DMS53 (cell line): Measurements from ENCODE around the gene MRPL9.
"Not testable (repeated sequence)": the region's sequence is repeated elsewhere in the genome, so short reads cannot be mapped to it uniquely, and the experiment has no call there.

Source experiments
- DNase-seq: peaks from one replicate; lab custom pipeline; 2025; lab: John Stamatoyannopoulos, UW

MRPL9 gene

DNA sequence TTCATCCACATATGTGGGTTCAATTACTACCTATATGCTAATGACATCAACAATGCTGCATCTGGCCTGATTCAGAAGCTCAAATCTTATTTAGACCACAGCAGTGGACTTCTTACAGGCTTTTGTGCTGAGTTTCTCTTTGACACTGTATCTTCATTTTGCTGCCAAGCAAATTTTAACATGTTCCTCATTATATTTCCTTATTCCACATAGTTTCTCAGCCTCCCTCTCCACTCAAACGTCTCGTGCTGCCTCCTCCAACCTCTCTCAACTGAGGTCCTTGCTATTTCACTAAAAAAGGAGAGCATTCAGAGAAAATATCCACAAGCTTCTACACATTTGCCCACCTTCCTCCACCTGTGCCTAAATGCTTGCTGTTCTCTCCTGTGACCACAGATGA lies 20.5 kb upstream of the MRPL9 start:
- no peak for DNase-seq

DNA sequence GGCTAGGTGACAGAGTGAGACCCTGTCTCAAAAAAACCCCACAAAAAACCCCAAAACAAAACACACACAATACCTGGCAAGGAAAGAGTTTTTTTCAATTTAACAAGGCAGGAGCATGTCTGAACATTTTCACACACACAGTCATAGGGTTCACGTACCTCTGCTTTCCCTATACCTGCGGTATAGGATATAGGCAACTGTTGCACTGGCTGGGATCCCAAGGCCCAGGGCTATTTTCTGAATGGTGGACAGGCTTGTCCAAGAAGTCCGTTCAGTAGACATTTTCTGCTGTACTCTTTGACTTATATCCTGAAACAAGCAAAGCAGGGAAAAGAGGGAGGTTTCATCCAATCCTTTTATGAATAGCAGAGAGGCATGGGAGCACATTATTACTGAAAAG lies 19.4 kb upstream of the MRPL9 start:
- DNase-seq: no peak

DNA sequence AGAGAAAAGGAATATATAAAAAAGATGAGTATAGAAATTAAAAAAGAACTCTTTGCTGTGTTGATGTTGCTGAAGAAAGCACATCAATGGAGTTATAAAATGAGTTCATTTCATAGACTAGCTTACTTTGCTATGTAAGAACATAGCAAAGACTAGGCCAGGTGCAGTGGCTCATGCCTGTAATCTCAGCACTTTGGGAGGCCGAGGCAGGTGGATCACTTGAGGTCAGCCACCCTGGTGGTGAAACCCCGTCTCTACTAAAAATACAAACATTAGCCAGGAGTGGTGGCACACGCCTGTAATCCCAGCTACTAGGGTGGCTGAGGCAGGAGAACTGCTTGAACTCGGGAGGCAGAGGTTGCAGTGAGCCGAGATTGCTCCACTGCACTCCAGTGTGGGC lies 18.7 kb upstream of the MRPL9 start:
- DNase-seq: not testable (repeated sequence)

DNA sequence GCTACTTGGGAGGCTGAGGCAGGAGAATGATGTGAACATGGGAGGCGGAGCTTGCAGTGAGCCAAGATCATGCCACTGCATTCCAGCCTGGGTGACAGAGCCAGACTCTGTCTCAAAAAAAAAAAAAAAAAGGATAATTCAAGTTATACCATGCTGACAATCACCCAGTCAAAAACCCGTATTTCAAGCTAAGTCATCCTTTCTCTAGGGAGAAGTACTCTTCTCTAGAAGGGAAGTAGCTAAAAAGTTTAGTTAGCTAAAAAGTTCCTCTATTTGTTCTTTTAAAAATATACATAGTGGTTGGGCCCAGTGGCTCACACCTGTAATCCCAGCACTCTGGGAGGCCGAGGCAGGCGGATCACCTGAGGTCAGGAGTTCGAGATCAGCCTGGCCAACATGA lies 17.4 kb upstream of the MRPL9 start:
- DNase-seq: not testable (repeated sequence)

DNA sequence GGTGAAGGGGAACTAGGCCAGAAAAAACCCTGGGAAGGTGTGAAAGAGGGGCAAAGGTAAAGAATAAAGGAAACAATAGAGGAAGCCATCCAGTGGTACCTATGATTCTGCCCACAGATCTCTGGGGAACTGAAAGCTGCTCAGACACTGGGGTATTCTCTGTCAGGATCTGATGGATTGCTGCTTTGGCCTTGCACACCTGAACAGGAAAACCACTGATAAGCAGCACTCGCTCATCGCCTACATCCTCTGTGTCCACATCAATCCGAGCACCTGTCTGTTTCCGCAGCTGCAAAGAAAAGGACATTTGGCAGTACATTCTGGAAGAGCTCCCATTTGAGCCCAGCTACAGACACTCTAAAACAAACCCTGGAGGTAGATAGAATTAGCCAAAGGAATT lies 16.6 kb upstream of the MRPL9 start:
- no peak for DNase-seq

DNA sequence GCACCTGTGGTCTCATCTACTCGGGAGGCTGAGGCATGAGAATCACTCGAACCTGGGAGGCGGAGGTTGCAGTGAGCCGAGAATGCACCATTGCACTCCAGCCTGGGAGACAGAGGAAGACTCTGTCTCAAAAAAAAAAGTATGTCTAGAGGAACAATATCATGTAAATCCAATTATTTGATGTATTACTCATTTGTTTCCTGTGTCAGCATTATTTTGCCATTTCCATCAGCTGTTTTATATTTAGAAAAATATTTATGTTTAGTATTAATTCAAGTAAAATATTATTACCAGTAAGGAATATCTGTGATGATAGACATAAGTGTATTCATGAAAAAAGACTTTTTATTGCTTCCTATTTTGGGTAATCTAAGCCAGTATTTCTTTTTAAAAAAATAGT lies 14.0 kb upstream of the MRPL9 start:
- DNase-seq: no peak

DNA sequence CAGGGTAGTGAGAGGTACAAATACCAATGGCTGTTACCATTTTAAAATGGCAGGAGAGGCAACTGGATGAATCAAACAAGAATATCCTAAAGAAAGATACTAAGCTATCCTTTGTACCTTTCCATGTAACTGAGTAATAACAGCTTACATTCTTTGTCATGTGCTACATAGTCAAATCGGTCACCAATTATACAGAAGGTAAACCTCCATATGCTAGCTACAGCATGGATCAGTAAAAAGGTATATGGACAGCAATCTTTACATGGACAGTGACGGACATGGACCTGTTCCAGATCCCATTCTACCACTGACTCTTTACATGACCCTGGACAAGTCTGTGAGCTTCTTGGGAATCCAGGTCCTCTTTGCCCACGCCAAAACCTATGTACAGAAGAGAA lies 13.4 kb upstream of the MRPL9 start:
- DNase-seq: no peak

DNA sequence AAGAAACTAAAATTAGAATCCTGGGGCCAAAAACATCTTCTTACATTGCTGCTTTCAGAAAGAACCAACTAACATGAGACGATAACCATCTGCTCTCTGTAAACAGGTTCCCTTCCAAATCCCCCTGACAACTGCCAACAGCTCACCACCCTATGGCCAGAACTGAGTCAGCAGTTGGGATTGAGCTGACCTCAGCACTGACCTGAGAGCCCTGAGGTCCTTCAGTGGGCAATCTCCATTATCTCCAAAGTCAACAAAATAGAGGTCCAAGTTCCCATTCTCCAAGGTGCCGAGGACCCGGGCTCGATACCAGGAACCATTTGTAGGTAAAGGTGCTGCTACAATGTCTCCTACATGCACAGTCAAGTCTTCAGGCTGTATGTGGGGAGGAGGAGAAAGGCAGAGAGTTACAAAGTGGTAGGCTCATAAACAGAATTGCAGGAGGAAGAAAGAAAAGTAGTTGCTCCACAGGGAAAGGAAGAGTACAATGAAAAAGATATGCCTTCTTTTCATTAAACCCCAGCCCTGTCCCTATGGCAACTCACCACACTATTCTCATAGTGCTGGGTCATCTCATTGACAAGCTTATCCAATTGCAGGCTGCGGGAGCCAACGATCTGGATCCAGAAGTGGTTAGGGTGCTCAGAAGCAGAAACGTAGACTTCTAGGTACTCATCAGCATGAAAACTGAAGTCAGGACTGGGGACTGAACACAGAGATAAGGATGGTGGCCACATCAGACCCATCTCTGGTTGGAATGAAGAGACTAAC lies 12.8 kb upstream of the MRPL9 start:
- DNase-seq: no peak

DNA sequence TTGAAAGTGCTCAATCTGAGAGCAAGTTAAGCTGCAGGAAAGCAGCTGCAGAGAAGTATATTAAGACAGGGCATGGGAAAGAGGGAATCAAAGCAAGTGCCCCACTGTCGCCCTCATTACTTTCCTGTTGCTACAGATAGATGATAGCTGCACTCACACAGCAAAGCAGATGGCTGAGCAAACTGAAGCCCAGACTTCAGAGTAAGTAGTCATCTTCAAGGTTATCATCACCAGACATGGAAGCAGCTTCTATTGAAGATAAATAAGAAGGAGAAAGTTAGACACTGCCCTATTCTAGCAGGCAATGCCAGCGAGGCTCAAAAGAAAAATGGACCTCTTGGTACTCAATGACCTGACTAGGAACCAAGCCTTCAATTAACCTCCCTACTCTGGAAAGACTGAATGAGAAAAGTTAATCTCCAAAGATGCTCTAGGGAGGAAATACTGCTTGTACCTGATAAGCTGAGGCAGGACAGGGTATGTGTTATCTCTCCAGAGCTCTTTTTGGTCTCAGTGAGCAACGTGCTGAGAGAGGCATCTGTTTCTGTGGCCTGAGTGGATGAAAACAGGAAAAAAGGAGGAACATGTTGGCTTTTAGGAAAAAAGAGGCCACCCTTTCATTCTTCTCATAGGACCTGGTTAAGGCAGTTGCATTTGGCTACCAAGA lies 11.1 kb upstream of the MRPL9 start:
- DNase-seq: no peak

DNA sequence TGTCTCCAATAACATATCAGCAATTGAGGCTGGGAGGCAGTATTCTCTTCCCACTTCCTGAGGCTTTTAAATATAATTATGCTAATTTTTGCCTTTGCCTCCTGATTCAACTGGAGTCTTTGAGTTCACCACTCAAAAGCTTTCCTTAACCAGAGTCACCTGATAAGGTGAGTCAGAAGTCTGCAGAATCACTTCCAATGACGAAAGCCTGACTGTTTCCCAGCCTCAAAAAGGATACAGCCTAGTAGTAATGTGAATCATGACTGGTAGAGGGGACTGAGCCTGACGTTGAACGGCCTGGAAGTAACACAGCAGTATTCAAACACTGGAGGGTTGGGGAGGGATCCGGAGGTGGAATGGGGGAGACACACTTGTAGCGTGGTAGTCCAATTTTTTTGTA lies 10.4 kb upstream of the MRPL9 start:
- no peak for DNase-seq

DNA sequence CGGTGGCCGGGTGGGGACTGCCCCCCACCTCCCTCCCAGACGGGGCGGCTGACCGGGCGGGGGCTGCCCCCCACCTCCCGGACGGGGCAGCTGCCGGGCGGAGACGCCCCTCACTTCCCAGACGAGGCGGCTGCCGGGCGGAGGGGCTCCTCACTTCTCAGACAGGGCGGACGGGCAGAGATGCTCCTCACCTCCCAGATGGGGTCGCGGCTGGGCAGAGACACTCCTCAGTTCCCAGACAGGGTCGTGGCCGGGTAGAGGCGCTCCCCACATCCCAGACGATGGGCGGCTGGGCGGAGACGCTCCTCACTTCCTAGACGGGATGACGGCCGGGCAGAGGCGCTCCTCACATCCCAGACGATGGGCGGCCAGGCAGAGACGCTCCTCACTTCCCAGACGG lies 6.0 kb upstream of the MRPL9 start:
- peak; percentile 8 for DNase-seq

DNA sequence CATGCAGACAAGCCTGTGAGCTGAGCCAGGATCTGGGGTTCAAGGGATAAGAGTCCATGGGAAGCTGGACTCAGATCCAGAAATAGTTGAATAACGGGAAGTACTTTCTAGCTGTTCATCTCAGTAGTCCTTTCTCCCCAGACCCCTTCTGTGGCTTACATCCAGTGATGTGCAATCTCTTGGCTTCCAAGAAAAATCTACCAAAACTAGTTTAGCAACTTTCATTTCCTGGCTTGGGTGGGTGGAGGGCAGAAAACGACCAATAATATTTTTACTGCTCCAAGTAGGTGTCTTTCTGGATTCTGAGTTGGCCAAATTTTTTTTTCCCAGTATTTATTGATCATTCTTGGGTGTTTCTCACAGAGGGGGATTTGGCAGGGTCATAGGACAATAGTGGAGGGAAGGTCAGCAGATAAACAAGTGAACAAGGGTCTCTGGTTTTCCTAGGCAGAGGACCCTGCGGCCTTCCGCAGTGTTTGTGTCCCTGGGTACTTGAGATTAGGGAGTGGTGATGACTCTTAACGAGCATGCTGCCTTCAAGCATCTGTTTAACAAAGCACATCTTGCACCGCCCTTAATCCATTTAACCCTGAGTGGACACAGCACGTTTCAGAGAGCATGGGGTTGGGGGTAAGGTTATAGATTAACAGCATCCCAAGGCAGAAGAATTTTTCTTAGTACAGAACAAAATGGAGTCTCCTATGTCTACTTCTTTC lies 5.2 kb upstream of the MRPL9 start:
- peak; percentile 45 for DNase-seq

DNA sequence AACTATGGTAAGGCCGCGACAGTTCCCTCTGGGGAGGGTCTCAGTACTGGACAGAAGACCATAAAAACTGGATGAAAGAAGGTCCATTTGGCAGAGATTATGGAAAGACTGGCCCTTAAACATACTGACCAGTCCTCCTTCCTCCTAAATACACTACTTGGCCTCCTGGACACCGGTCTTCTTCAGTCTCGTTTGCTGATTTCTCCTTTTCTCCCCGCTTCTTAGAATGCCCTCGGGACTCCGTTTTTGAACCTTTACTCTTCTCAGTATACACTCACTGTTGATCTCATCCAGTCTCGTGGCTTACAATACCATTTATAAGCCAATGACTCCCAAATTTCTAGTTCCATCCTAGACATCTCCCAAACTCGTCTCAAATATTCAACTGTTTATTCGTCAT lies 694 bp upstream of the MRPL9 start:
- peak; percentile 32 for DNase-seq

DNA sequence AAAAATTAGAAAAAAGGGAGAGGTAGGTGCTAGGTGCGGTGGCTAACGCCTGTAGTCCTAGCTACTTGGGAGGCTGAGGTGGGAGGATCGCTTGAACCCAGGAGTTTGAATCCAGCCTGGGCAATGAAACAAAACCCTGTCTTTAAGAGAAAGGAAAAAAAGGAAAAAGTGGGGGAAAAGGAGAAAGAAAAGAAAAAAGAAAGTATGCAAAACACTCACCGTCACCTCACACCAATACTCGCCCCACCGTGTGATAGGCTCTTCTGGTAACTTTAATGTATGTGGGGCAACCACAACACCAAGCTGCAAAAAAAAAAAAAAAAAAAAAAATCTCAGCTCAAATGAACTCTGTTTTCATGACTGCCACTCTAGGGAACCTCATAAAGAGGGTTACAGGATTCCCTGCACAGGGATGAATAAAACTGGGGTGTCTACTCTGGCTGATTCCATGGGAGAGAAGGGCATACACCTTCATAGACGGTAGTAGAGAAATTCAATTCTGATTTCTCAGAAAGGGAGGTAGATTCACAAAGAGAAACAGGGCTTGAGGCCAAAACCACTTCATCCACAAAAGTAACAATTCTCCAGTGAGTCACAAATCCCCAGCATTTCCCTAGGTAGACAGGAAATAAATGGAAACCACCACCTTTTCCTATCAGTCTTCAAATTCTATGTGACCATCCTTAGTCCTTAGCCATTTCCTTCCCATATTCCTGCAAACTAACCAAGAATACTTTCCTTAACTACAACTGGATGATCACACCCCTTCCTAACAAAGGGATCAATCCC lies 2.5 kb downstream of the MRPL9 start:
- no peak for DNase-seq

DNA sequence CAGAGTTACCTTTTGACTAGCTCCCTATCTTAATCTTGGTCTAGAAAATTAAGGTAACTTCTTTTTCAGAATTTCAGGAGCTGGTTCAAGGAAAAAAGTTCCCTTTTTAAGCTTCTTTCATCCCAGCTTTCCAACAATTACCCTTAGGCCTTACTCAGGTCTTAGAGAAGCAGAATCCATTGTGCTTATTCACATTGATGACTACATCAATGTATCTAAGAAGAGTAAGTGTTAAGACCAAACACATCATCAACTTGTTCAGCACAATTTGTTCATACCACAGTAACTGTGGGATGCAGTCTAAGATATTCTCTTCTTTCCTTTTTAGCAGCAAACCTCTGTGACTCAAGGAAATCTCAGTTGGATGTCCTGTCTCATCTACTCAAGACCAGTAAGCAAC lies 4.1 kb downstream of the MRPL9 start:
- DNase-seq: no peak

DNA sequence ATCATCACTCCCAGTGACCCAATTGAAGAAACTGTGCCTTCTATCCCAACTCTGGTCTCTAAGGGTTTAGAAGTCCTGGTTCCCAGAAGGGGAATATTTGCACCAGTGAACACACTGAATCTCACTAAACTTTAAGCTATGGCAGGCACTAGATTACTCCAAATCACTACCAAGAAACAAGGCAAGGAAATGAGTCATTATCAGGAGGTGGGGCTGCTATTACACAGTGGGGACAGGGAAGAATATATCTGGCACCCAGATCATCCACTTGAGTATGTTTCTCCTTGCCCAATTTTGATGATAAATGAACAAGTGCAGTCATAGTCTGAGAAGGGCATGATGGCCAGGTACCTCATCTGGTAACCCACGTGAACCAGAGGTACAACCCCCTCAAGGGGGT lies 7.0 kb downstream of the MRPL9 start:
- DNase-seq: no peak

DNA sequence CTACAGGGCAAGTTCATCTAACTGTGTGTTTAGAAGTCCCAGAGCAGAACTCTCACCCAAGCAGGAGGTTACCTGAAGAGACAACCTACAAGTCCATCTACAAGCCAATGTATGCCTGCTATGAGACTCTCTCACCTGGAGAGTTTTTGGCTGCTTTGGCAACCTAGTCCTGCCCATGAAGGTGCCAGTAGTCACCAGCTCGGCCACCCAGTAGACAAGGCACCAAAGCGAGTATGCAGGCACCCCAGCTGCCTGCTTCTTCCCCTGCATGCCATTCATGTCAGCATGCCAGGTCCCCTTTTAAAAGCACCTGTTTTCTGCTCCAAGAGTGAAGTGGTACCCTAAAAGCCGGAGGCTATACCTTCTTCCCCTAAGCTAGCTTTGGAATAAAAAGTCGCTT lies 21.8 kb downstream of the MRPL9 start:
- no peak for DNase-seq

DNA sequence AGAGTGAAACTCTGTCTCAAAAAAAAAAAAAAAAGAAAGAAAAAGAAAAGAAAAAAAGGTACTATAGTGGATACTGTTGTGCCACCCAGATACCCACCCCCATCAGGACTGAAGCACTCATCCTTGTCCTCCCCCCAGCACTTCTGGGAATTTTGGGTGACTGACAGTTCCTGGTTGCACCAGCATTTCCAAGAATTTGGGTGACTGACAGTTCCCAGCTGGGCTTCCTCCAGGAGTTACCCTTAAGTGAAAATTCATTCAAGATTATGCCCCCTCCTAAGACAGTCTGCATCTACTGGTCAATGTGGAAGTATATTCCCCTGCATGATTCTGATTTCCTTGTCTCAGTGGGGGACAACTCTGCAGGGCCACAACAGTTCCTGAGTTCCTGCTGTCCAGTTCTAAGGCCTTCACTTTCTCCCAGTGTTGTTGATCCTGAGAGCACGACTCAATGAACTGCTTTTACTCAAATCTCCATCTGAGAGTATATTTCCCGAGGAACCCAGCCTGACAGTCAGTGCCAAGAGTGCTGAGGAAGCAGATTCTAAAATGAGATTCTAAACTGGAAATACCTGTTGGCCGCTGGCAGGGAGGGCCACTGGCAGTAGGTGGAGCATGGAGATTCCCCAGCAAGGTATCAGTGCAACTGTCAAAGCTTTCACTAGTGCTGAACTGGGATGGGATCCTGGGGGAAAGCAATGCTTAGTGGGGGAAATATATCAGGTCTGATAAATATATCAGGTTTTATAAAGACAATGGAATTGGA lies 23.5 kb downstream of the MRPL9 start:
- DNase-seq: peak; percentile 82

DNA sequence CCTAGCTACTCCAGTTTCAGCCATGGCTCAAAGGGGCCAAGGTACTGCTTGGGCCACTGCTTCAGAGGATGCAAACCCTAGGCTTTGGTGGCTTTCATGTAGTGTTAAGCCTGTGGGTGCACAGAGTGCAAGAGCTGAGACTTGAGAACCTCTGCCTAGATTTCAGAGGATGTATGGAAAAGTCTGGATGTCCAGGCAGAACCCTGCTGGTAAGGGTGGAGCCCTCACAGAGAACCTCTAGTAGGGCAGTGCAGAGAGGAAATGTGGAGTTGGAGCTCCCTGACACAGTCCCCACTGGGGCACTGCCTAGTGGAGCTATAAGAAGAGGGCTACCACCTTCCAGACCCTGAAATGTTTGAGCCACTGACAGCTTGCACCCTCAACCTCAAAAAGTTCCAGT lies 25.8 kb downstream of the MRPL9 start:
- DNase-seq: peak; percentile 39

DNA sequence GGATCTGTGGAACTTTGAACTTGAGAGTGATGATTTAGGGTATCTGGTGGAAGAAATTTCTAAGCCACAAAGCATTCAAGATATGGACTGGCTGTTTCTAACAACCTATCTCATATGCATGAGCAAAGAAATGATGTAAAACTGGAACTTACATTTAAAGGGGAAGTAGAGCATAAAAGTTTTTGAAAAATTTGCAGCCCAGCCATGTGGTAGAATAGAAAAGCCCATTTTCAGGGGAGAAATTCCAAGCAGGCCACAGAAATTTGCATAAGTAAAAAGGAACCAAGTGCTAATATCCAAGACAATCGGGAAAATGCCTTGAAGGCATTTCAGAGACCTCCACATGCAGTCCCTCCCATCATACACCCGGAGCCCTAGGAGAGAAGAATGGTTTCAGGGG lies 26.3 kb downstream of the MRPL9 start:
- DNase-seq: no peak

DNA sequence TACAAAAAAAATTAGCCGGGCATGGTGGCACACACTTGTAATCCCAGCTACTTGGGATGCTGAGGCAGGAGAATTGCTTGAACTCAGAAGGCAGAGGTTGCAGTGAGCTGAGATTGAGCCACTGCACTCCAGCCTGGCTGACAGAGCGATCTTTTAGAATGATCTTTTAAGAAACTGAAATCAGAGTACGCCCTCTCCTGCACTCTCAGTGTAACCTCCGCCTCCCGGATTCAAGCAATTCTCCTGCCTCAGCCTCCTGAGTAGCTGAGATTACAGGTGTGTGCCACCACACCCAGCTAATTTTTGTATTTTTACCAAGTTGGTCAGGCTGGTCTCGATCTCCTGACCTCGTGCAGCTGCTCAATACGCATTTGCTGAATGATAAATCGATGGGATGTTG lies 29.3 kb downstream of the MRPL9 start:
- not testable (repeated sequence) for DNase-seq

DNA sequence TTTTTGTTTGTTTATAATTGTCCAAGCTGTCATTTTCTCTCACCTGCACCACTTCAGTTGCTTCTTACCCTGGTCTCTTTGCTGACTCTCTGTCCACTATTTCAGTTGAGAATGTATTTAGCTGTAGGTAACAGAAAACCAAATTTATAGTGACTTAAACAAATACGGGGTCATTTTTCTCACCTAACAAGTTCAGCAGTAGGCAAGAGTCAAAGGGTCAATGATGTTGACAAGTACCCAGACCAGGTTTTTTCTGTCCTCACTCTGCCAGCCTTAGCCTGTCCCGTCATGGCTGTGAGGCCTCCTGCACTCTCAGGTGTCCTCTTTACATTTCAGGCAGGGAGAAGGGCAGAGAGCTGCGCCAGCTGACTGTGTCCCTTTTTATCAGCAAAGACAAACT lies 30.2 kb downstream of the MRPL9 start:
- DNase-seq: peak; percentile 70
